K562 (cell line): Measurements from ENCODE around the gene TIMM9. TPM values are rescaled to one million over a fixed set of nuclear protein-coding genes. Genes with fewer than 3 reads are reported as not detected.
A peak's percentile ranks its signal among the peaks of the same experiment; 100 is the strongest.

ENCODE experiments used
- ATAC-seq: fragments of 200-7000 bp; cut with Tn5 transposase; 3 replicates; pipeline ENCODE4 v1.9.1; 2020; ENCODE audit warnings: moderate library complexity
- BruUV-seq: library from RNA; stranded (reverse); fragments of 400-500 nt; replicated peaks from 2 replicates; lab custom pipeline; 2021; lab: Mats Ljungman, UMichigan
- CTCF ChIA-PET: fragments of 300-600 bp; formaldehyde crosslinking; extraction: SDS; loops from one replicate; lab custom pipeline; 2021; ENCODE audit warnings: low intra/inter-chr PET ratio; lab: Yijun Ruan, JAX
- POLR2A ChIA-PET: fragments of 300-600, 350-650 bp; sonication (Branson Sonifier 250); formaldehyde crosslinking; extraction: SDS; loops from one replicate; lab custom pipeline; 2021; ENCODE audit warnings: antibody characterized with exemption, inconsistent platforms; lab: Yijun Ruan, JAX
- DNase-seq, 4 experiments: peaks; one replicate each; pipeline versions ENCODE4 v3.0.0 to v3.0.0-alpha.2; 2011 to 2018; ENCODE audit warnings: low spot score in 3 of 4, mixed read lengths in 3 of 4; ENCODE audit errors: extremely low read depth in 1 of 4
- FAIRE-seq: peaks from 2 replicates; lab custom pipeline; 2011; peaks lifted over from hg19 to GRCh38; lab: Jason Lieb, UNC
- H2AFZ ChIP-seq: 2 replicates; pipeline ENCODE4 v1.6.0; 2011; ENCODE audit warnings: low read depth, low read length, control low read depth, inconsistent platforms
- H3K27ac ChIP-seq: fragments of 200-600 bp; 3 replicates; pipeline ENCODE4 v1.8.0; 2011; ENCODE audit warnings: low read depth, mild to moderate bottlenecking, control low read depth, inconsistent platforms, low read length, moderate library complexity, mixed read lengths; ENCODE audit errors: extremely low read depth
- H3K27me3 ChIP-seq, 2 experiments: fragments of 300-600 bp in 1 of 2; 2 replicates in 1 of 2; 3 replicates in 1 of 2; pipeline versions ENCODE4 v1.6.0 to v1.8.0; 2011; ENCODE audit warnings: inconsistent platforms in 2 of 2, low read length in 2 of 2, mild to moderate bottlenecking in 1 of 2, mixed read lengths in 1 of 2, moderate library complexity in 1 of 2; ENCODE audit not compliant: control insufficient read depth in 2 of 2, insufficient read depth in 2 of 2
- H3K36me3 ChIP-seq: fragments of 300-600 bp; 3 replicates; pipeline ENCODE4 v1.8.0; 2011; ENCODE audit warnings: mild to moderate bottlenecking, low read length, inconsistent platforms; ENCODE audit not compliant: control insufficient read depth, insufficient read depth
- H3K4me1 ChIP-seq, 2 experiments: fragments of 200-600 bp in 1 of 2; replicated peaks in 1 of 2; 2 replicates in 1 of 2; 3 replicates in 1 of 2; pipeline versions ENCODE4 v1.5.1 to v1.8.0; 2011; ENCODE audit warnings: inconsistent platforms in 2 of 2, low read length in 2 of 2, mild to moderate bottlenecking in 1 of 2, mixed read lengths in 1 of 2, moderate library complexity in 1 of 2; ENCODE audit not compliant: control insufficient read depth in 2 of 2, insufficient read depth in 2 of 2
- H3K4me2 ChIP-seq: 2 replicates; pipeline ENCODE4 v1.6.1; 2011; ENCODE audit warnings: low read length, control low read depth, inconsistent platforms, mixed read lengths; ENCODE audit not compliant: insufficient read depth
- H3K4me3 ChIP-seq: fragments of 200-600 bp; sonication (generic), shearing (Covaris generic); 2 replicates; pipeline ENCODE4 v1.5.1; 2016; ENCODE audit warnings: control low read depth, inconsistent platforms
- H3K79me2 ChIP-seq: fragments of 200-600 bp; 3 replicates; pipeline ENCODE4 v1.8.0; 2011; ENCODE audit warnings: low read length, inconsistent platforms; ENCODE audit not compliant: control insufficient read depth, insufficient read depth
- H3K9ac ChIP-seq, 2 experiments: 2 replicates each; pipeline versions ENCODE4 v1.6.0 to v1.6.1; 2011; ENCODE audit warnings: low read depth in 2 of 2, low read length in 2 of 2, control low read depth in 1 of 2, inconsistent platforms in 1 of 2, mild to moderate bottlenecking in 1 of 2, mixed read lengths in 1 of 2; ENCODE audit not compliant: insufficient read depth in 1 of 2
- H3K9me1 ChIP-seq: one replicate; pipeline ENCODE4 v1.6.0; 2011; ENCODE audit warnings: inconsistent platforms, mild to moderate bottlenecking, low read length, moderate library complexity; ENCODE audit not compliant: control insufficient read depth, insufficient read depth
- H3K9me3 ChIP-seq: replicated peaks from 2 replicates; pipeline ENCODE4 v1.5.1; 2011; ENCODE audit warnings: low read depth, low read length, inconsistent platforms; ENCODE audit not compliant: control insufficient read depth, insufficient read depth
- H4K20me1 ChIP-seq: replicated peaks from 2 replicates; pipeline ENCODE4 v1.6.1; 2011; ENCODE audit warnings: low read length, inconsistent platforms, mixed read lengths; ENCODE audit not compliant: control insufficient read depth, insufficient read depth
- C11orf30 ChIP-seq: fragments of 450-650 bp; IDR thresholded peaks from 2 replicates; pipeline ENCODE4 v1.6.1; 2016; ENCODE audit warnings: low read depth, mild to moderate bottlenecking
- CBFA2T3 ChIP-seq: fragments of 450-650 bp; IDR thresholded peaks from 2 replicates; pipeline ENCODE4 v1.6.1; 2017
- E4F1 ChIP-seq: fragments of 250-450 bp; sonication (Bioruptor Pico); IDR thresholded peaks from 2 replicates; pipeline ENCODE4 v1.5.0; 2021; ENCODE audit warnings: mild to moderate bottlenecking, borderline replicate concordance
- FOXP1 ChIP-seq: sonication (generic); formaldehyde crosslinking; IDR thresholded peaks from 2 replicates; pipeline ENCODE4 v1.8.0; 2022; ENCODE audit warnings: mild to moderate bottlenecking, missing genetic modification reagents
- NFE2L1 ChIP-seq: fragments of 450-650 bp; IDR thresholded peaks from 2 replicates; pipeline ENCODE4 v1.6.1; 2016; ENCODE audit warnings: missing genetic modification characterization, low read depth, mild to moderate bottlenecking, missing compliant biosample characterization, moderate library complexity, borderline replicate concordance
- PRMT5 ChIP-seq: sonication (generic); formaldehyde crosslinking; IDR thresholded peaks from 2 replicates; pipeline ENCODE4 v1.5.0; 2020; ENCODE audit warnings: missing genetic modification reagents
- TARDBP ChIP-seq: fragments of 450-650 bp; IDR thresholded peaks from 2 replicates; pipeline ENCODE4 v1.6.1; 2016
- ZNF512 ChIP-seq: IDR thresholded peaks from 2 replicates; pipeline ENCODE4 v1.6.1; 2016; ENCODE audit warnings: missing genetic modification characterization, missing compliant biosample characterization
- ZNF644 ChIP-seq: fragments of 200-800 bp; sonication (Bioruptor generic); IDR thresholded peaks from 2 replicates; pipeline ENCODE4 v1.6.1; 2016; ENCODE audit warnings: low read depth, missing genetic modification characterization, missing compliant biosample characterization
- ZNF778 ChIP-seq: fragments of 450-650 bp; formaldehyde crosslinking; IDR thresholded peaks from 2 replicates; pipeline ENCODE4 v1.4.0; 2020; ENCODE audit warnings: mild to moderate bottlenecking, moderate library complexity
- WGBS: fragments of 100-300 bp; shearing (Covaris generic); methylation state at CpG from one replicate; pipeline ENCODE4 v1.1.6; 2016; ENCODE audit warnings: low coverage, mixed read lengths; ENCODE audit not compliant: insufficient coverage; ENCODE audit errors: missing lambda C conversion rate; 5-methylcytosine and 5-hydroxymethylcytosine counted together
- in situ Hi-C: fragments of 300-500 bp; cut with MboI; formaldehyde crosslinking; loops from 4 replicates; pipeline ENCODE4 v1.15.0; 2018; ENCODE audit warnings: inconsistent platforms, mixed read lengths
- intact Hi-C: fragments of 100-400 bp; cut with micrococcal nuclease; formaldehyde crosslinking; loops from 2 replicates; pipeline ENCODE4 v1.14.2; 2022
- polyA plus RNA-seq, 8 experiments: library from polyadenylated mRNA; depleted of rRNA in 4 of 8; stranded (reverse) in 5 of 8; unstranded in 3 of 8; fragments of >200 nt; fragmentation: Nextera tagmentation in 2 of 8; fragmentation: Illumina TruSeq in 1 of 8; extraction: Ambion mirVana in 2 of 8; extraction: Trizol in 1 of 8; gene quantifications; 2 replicates each; pipeline versions ENCODE4 v1.2.1 to v1.2.3, GENCODE V29; 2011 to 2014; ENCODE audit warnings: inconsistent platforms in 1 of 8, missing spikeins in 1 of 8
- total RNA-seq, 7 experiments: library from RNA; depleted of rRNA in 6 of 7; stranded (reverse); fragments of >200 nt in 6 of 7; fragmentation: Illumina TruSeq in 2 of 7; extraction: Trizol in 2 of 7; gene quantifications; 2 replicates each; pipeline versions ENCODE4 v1.2.1 to v1.2.3, GENCODE V29; 2011 to 2021; ENCODE audit warnings: low replicate concordance in 1 of 7
- TF ChIP-seq, protein P1 (sequence below): fragments of 250-450 bp; sonication (Bioruptor Pico); IDR thresholded peaks from 2 replicates; pipeline ENCODE4 v1.5.0; 2022; ENCODE audit warnings: mild to moderate bottlenecking

TIMM9 gene
- total and polyA plus RNA-seq, 9 of the 15 experiments (the other 6 are each of a cell fraction or from before 2014, with no cell fraction given): 28.0 to 101 (median 54.3) TPM

GRCh38 chr14:58463147-58463546 is 35.8 kb upstream of the TIMM9 start:
- Histone ChIP-seq H4K20me1 (no peaks in the 10 kb centered on the region), H3K36me3 (peaks cover 52% of the 10 kb centered on the region; the same call in 1 of the 3 replicates), H3K9me1 (no peaks in the 10 kb centered on the region), H3K4me2 (no peak overlapping the region), H3K9ac (no peak overlapping the region), H3K4me1 (no peaks in the 10 kb centered on the region), H2AFZ (no peak overlapping the region), H3K9me3 (no peaks in the 10 kb centered on the region), H3K4me3 (no peak overlapping the region), H3K27me3 (no peaks in the 10 kb centered on the region), H3K79me2 (no peaks in the 10 kb centered on the region), H3K27ac (no peak overlapping the region)
- intact Hi-C loops (no loop called here), in situ Hi-C loops (no loop called here)
- ChIA-PET CTCF (no interaction called here), POLR2A (no interaction called here)
- BruUV-seq: no TSS peak
- TF ChIP-seq TARDBP (no peak), C11orf30 (peak; percentile 27; the same call in 1 of the 2 replicates)
- TF ChIP-seq, protein P1, sequence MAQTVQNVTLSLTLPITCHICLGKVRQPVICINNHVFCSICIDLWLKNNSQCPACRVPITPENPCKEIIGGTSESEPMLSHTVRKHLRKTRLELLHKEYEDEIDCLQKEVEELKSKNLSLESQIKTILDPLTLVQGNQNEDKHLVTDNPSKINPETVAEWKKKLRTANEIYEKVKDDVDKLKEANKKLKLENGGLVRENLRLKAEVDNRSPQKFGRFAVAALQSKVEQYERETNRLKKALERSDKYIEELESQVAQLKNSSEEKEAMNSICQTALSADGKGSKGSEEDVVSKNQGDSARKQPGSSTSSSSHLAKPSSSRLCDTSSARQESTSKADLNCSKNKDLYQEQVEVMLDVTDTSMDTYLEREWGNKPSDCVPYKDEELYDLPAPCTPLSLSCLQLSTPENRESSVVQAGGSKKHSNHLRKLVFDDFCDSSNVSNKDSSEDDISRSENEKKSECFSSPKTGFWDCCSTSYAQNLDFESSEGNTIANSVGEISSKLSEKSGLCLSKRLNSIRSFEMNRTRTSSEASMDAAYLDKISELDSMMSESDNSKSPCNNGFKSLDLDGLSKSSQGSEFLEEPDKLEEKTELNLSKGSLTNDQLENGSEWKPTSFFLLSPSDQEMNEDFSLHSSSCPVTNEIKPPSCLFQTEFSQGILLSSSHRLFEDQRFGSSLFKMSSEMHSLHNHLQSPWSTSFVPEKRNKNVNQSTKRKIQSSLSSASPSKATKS (CRISPR knock-in tag): no peak
- DNase-seq (no peak), ATAC-seq (no peak), FAIRE-seq (no peak)
- WGBS: 100% methylated on average over 1 of the region's 2 CpGs

DNA sequence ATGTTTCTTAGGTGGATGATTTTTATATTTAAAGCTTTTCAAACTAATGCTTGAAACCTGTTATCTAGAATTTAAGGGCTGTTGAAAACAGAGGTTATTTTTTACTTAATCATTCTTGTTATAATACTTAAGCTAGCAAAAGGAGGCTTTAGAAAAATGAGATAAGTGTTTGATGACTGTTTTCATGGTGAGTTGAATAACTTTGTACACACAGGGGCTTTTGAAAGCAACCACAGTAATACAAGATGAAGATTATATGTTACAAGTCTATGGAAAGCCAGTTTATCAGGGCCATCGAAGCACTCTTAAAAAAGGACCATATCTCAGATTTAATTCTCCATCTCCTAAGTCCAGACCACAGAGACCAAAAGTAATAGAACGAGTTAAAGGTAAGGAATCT is 33.4 kb upstream of the TIMM9 start:
- Histone ChIP-seq H3K4me2 (no peak overlapping the region), H3K4me1 (no peaks in the 10 kb centered on the region; a peak in 1 of 5 replicates), H3K27me3 (no peaks in the 10 kb centered on the region), H3K9me1 (no peaks in the 10 kb centered on the region), H4K20me1 (no peaks in the 10 kb centered on the region), H3K4me3 (no peak overlapping the region), H2AFZ (no peak overlapping the region), H3K36me3 (peaks cover 51% of the 10 kb centered on the region; the same call in 1 of the 3 replicates), H3K9ac (no peak overlapping the region), H3K27ac (no peak overlapping the region), H3K9me3 (no peaks in the 10 kb centered on the region), H3K79me2 (no peaks in the 10 kb centered on the region)
- CTCF ChIA-PET: no interaction called here
- in situ Hi-C loops (no loop called here), intact Hi-C loops (no loop called here)
- no peak for FAIRE-seq
- WGBS: 69% methylated on average over 2 of the region's 2 CpGs
- no TSS peak for BruUV-seq
- DNase-seq: no peak
- POLR2A ChIA-PET: no interaction called here
- ATAC-seq: no peak
- TF ChIP-seq ZNF778 (CRISPR knock-in tag) (no peak), ZNF644 (tag) (no peak), E4F1 (CRISPR knock-in tag) (no peak), ZNF512 (no peak), NFE2L1 (no peak), CBFA2T3 (no peak), FOXP1 (CRISPR knock-in tag) (no peak), PRMT5 (CRISPR knock-in tag) (no peak)
